SH-SY5Y (cell line): Measurements from ENCODE around the gene DNAJB13.

Experiments
- GATA2 ChIP-seq: IDR thresholded peaks from 2 replicates; pipeline ENCODE4 v1.6.1; 2011; ENCODE audit warnings: mild to moderate bottlenecking, low read depth, low read length
- GATA3 ChIP-seq: IDR thresholded peaks from 2 replicates; pipeline ENCODE4 v1.6.1; 2011; ENCODE audit warnings: low read depth, mild to moderate bottlenecking, low read length, moderate library complexity

The DNAJB13 gene

DNA sequence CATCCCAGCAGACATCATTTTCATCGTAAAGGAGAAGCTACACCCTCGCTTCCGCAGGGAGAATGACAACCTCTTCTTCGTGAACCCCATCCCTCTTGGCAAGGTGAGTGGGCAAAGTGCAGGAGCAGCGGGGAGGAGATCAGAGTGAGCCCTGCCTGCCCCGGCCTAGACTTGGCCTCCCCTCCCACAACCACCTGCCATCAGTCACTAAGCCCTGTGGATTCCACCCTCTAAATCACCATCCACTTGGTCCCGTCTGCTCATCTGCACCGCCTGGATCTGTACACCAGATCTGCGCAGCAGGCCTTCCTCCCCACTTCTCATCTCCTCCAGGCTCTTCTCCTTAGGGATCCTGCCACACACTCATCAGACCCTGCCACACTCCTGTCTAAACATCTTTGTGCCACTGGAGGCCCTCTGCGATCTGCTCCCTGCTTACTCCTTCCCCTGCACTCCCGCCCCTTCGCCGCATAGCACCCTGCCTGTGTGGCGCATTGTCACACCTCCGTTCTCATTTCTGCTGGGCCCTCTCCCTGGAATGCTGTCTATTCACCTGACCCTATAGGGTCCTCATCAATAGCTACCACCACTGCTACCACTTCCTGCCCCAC is 17.6 kb downstream of the DNAJB13 start:
- TF ChIP-seq GATA3 (no peak), GATA2 (no peak)

DNA sequence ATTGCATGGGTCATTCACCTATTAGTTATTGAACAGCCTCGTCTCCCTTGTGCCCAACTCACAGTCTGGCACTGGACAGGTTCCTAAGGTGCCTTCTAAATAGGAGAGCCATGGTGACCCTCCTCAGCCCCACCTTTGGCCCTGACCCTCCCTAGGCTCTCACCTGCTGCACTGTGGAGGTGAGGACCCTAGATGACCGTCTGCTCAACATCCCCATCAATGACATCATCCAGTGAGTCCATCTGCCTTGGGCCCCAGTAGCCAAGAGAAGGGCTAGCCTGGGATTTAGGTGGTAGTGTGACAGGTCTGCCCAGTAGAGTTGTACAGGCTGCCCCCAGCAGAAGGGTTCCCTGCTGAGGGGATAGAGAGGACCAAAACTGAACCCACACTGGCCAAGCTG is 18.3 kb downstream of the DNAJB13 start:
- TF ChIP-seq GATA3, result no peak
- no peak for TF ChIP-seq GATA2

DNA sequence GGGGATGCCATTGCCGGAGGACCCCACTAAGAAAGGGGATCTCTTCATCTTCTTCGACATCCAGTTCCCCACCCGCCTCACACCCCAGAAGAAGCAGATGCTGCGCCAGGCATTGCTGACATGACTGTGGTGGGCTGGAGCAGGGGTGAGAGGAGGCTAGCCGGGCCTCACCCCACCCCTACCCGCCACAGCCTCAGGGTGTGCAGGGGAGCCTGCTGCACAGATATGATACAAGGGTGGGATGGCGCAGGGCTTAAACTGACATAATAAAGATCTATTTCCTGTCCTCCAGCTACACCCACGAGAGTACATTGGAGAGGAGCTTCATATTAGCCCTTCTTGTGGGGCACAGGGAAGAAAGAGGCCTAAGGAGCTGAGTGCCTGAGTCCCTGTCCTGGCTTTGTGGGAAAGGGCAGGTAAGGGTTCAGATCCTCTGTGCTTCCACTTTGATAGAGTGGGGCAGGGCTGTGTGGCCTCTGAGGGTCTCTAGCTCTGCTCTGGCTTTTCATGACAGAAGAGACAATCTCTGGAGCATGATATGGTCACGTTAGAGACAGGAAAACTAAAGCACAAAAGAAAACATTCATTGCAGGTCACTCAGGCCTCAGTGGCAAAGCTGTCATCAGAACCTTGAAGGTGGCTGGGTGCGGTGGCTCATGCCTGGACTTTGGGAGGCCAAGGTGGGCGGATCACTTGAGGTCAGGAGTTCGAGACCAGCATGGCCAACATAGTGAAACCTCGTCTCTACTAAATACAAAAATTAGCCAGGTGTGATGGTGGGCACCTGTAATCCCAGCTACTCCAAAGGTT is 19.4 kb downstream of the DNAJB13 start:
- TF ChIP-seq GATA2 (no peak), GATA3 (no peak)

DNA sequence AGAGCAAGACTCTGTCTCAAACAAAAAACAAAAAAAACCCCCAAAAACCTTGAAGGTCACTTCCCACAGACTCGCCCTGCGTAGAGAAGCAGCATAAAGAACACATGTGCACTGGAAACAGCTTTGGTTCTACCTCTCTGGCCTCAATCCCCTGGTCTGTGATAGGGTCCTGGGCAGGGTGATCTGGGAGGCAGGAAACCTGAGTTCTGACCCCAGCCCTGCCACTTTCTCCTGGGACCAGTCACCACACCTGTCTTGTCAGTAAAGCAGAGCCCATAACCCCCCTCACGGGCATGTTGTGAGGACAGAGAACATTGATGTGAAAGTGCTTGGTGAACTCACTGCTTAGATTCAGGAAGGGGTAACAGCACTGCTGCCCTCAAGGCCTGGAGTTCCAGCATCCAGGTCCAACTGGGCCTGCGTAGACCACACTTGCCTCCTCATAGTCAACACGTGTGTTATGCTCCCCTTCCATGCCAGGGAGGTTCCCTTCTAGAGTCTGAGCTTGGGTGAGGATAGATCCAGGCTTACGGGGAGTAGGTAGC is 20.4 kb downstream of the DNAJB13 start:
- TF ChIP-seq GATA2 (no peak), GATA3 (no peak)

DNA sequence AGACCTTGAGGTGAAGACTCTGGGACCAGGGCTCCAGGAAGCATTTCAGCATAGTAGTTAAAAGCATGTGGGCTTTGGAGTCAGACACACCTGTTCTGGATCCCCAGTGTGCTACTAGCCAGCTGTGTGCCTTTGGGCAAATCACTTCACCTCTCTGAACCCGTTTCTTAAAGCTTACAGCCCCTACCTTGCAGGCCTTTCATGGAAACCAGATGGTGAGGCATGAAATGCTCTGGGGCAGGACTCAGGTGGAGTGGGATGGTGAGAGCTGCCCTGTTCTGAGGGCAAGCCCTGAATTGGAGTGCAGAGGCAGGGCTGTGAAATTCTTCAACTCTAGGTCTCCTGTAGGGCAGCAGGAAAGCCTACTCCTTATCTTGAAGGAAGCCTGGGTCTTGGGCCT is 21.4 kb downstream of the DNAJB13 start:
- TF ChIP-seq GATA3, result no peak
- TF ChIP-seq GATA2, result no peak

DNA sequence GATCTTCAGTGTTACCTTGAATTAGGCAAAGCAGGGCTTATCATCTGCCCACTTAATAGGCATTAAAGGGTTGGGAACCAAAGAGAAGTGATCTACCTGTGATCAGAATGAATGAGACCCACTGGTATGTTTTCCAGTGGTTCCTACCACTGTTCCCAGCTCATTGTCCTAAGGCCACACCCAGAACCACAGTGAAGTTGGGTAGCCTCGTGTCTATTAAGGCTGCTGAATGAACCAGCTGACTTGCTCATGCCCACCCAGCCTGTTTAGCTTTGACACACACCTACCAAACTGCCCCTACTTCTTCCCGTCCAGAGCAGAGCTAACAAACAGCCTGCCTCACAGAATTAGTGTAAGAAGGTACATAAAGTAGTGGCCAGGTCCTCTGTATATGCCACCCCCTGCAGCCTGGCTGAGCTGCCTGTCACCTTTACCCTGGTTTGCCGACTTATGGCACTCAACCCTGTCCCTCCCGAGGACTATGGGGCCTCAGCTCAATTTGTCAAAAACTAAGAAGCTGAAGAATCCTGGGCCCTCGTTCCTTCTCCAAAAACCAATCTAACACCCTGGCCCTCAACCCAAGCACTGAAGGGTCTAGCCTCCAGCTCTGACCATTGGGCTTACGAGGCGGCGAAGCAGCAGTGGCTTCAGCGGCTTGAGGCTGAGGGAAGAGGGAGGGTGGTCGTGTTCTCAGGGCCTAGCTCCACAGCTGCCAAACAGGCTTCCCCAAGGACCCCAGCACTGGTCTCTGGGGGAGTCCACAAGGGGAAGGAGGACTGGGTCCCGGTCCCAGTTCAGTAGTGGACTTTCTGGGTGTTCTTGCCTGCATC is 22.0 kb downstream of the DNAJB13 start:
- TF ChIP-seq GATA3, result no peak

DNA sequence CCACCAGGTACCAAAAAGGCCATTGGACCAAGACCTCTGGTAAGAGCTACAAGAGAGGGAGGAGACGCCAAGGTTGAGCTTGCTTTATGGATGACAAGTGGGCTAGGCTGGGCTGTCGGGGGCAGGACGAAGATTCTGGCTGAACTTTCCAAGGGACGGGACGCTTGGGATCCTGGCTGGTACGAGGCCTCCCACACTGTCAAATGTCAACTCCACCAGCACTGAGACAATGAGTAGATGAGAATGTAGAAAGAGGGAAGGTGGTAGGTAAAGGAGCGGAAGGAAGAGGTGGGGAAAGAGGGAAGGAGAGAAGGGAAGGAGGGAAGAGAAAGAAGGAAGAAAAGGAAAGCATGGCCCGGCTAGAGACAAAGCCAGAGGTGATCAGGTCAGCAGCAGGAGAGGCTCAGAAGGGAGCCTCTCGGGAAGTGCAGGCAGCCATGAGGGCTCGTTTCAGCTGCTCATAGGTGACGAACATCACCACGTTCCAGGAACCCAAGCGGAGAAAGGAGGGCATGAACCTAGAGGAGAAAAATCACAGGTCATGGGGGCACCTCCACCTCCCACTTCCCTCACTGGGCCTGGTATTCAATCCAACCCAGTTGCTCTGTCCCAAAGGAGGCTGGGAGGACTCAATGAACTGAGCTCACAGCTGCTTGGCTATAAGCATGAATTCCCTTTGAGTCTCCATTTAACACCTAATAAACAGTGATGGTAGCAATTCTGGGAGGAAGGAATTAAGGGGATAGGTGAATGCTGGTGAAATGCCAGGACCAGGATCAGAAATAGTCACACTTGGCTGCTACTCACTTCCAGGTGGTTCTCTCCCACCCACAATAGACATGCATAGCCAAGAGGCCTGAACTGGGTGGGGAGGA is 24.0 kb downstream of the DNAJB13 start:
- TF ChIP-seq GATA3 (no peak), GATA2 (no peak)

DNA sequence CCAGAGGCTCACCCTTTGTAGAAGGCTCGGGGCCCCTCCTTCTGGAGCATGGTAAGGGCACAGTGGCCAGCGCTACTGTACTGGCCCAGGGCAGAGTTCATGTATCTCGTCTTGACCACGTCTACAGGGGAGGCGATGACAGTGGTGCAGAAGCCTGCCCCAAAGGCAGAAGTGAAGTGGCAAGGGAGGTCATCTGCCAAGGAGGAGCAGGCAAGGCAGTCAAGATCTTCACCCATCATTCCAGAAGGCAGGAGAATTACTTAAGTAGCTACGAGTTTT is 24.6 kb downstream of the DNAJB13 start:
- TF ChIP-seq GATA2, result no peak
- TF ChIP-seq GATA3, result no peak

DNA sequence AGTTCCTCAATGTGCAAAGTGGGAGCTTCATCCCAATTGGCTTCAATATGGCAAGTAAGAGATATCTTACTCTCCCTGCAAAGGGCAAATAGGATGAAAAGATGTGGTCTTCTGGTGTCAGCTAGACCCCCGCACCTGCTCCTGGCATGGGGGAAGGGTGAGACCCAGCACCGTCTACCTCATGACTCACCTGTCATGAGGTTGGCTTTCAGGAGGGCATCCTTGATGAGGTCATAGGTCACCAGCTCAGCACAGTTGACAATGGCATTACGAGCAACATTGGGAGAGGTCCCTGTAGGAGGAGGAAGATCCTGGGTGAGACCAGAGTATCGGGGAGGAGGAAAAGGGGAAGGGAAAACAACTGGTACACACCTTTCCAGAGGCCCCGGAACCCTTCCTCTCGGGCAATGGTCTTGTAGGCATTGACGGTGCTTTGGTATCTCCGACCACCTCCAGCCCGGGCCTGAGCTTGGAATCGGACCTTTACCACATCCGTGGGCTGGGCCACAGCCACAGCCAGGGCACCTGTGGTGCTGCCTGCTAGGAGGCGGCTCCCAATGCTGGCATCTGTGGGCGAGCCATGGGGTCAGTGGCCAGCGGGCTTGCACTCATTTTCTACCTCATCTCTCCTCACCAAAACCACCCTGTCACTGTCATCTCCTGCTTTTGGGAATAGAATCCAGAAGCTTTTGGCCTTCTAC is 25.8 kb downstream of the DNAJB13 start:
- TF ChIP-seq GATA2 (no peak), GATA3 (no peak)

DNA sequence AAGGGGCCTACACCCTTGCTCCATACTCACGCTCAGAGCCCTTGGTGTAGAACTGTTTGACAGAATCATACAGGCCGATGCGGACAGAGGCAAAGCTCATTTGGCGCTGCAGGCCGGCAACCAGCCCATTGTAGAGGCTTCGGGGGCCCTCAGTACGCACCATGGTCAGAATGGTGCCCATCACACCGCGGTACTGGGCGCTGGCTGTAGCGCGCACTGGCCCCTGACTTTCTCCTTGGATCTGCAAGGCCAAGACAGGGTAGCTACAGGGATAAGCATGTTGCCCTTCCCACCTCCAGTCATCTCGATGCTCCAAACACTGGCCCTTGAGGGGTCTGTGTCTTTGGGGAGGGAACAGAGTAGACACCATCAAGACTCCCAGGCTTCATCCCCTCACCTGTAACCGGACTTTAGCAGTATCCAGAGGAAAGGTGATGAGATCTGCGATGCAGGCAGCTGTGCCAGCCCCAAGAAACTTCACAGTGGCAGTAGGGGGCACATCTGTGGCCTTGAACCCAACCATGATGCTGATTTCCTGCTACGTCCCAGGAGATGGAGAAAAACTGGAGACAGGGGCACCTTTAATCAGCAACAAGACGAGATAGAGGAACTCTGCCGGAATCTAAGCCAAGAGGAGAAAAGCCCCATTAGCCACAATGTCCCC is 27.2 kb downstream of the DNAJB13 start:
- TF ChIP-seq GATA2 (no peak), GATA3 (no peak)

DNA sequence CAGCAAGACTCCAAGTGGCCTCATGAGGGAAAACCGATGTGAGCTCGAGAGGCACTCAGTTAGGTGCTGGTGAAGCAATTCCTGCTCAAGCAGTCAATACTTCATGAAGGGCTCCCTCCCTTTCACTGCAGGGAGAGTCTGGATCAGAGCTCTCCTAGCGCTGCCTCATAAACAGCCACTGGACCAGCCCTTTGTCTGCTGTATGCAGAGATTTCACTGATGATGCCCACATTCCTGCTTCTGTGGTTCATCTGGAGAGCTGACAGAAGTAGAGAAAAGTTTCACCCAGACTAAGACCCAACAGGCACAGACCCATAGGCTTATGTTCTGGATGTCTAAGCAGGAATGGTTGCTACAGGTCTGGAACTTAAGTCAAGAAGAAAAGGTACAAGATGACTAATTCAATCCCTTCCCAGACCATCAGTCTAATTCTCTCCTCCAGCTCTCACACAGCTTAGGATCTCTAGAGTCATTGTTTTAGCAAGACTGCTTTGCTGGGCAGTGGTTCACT is 27.8 kb downstream of the DNAJB13 start:
- TF ChIP-seq GATA2 (no peak), GATA3 (no peak)
